Activated T-cell treated with anti-CD3 and anti-CD28 coated beads, Interleukin-2, amount 50 U/mL, for 4 hours (primary cell): ENCODE measurements around the gene CCDC92B. TPM values are rescaled to one million over a fixed set of nuclear protein-coding genes. Genes with fewer than 3 reads are reported as not detected.
A peak's percentile ranks its signal among the peaks of the same experiment; 100 is the strongest.

Experiments used
- ATAC-seq, 2 donors: fragments of 200-7000 bp; cut with Tn5 transposase; one replicate each; pipeline ENCODE4 v1.10.0; 2021
- DNase-seq: peaks from one replicate; pipeline ENCODE4 v3.0.0-alpha.2; 2020
- H3K27me3 Mint-ChIP-seq: one replicate; pipeline ENCODE4 v1.8.0; 2021; ENCODE audit warnings: low read depth, mixed read lengths
- H3K36me3 Mint-ChIP-seq: one replicate; pipeline ENCODE4 v1.8.0; 2022; ENCODE audit warnings: mixed read lengths; ENCODE audit not compliant: insufficient read depth
- H3K4me1 Mint-ChIP-seq: one replicate; pipeline ENCODE4 v1.8.0; 2021; ENCODE audit warnings: low read depth, mixed read lengths
- H3K4me3 Mint-ChIP-seq: one replicate; pipeline ENCODE4 v1.8.0; 2021; ENCODE audit warnings: mild to moderate bottlenecking, moderate library complexity, mixed read lengths
- H3K9me3 Mint-ChIP-seq: one replicate; pipeline ENCODE4 v1.8.0; 2021; ENCODE audit warnings: mixed read lengths
- total RNA-seq, 3 donors: library from RNA; stranded (reverse); gene quantifications; one replicate each; pipeline ENCODE4 v1.2.1, GENCODE V29; 2021

Gene CCDC92B
- total RNA-seq, 3 donors from 2014 or later: 0.16 TPM; not detected in 2

DNA sequence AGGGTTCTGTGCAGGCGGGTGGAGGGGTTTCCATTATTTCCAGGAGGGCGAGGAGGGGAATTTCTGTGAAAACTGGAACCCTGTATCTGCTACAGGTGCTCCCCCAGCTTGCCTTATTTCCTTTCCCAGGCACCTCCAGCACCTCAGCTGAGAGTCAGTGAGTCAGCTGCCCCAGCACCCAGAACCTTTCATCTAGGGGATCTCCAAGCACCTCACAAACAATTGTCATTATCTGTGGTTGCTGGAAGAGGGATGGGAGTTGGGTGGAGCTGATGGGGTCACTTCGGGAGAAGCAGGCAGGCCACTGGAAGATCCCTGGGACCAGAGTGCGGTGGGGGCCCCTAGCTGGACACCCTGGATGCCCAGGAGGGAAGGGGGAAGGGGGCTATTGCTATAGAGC, 27.8 kb downstream of the CCDC92B start:
- H3K4me3 Mint-ChIP-seq: no peak overlapping the region
- no peak for DNase-seq
- H3K36me3 Mint-ChIP-seq: no peaks in the 10 kb centered on the region
- peaks cover 19% of the 10 kb centered on the region for H3K27me3 Mint-ChIP-seq
- H3K9me3 Mint-ChIP-seq: no peaks in the 10 kb centered on the region
- H3K4me1 Mint-ChIP-seq: peaks cover 6% of the 10 kb centered on the region
- ATAC-seq: peak; percentile 39 to 63

DNA sequence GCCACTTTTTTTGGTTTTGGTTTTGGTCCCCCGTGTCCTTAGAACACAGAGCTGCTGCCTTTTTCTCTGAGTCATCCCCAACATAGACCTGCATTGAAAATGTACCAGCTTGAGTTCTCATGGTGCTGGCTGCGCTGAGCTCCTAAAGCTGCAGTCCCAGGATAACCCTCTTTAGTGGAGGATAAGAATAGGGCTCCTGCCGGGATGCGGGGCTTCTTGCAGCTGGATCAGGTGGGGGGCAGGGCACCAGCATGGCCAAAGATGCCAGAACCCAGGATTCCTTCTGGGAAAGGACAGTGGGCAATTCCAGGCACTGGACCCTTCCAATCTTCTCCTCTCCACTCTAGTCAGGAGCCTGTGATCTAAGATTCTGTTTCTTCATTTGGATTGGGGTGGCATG, 29.6 kb downstream of the CCDC92B start:
- no peak for ATAC-seq
- Mint-ChIP-seq H3K36me3 (no peaks in the 10 kb centered on the region), H3K27me3 (peaks cover 9% of the 10 kb centered on the region), H3K9me3 (no peaks in the 10 kb centered on the region), H3K4me3 (no peak overlapping the region), H3K4me1 (peaks cover 1% of the 10 kb centered on the region)
- DNase-seq: no peak

GRCh38 chr17:2718150-2718938, 31.1 kb downstream of the CCDC92B start:
- H3K4me3 Mint-ChIP-seq: no peak overlapping the region
- H3K9me3 Mint-ChIP-seq: no peaks in the 10 kb centered on the region
- DNase-seq (no peak), ATAC-seq (no peak)
- H3K36me3 Mint-ChIP-seq: no peaks in the 10 kb centered on the region
- H3K4me1 Mint-ChIP-seq: peaks cover 3% of the 10 kb centered on the region
- H3K27me3 Mint-ChIP-seq: peaks cover 8% of the 10 kb centered on the region

DNA sequence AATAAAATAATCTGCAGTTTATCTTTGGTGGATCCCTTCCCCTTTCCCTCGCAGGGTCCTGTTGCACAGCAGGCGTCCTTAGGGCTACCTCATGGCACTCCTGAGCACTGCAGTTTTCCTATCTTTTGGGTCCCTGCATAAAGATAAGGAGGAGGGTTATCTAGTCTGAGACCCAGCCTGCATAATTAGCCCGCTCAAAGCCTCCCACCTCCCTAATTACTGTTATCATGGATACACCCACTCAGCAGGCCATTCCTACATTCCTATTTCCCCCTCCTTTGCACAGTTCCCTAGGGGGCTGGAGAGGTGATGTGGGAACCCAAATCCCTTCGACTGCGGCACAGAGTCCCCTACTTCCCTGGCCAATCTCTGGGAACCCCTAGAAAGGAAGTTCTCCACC, 32.8 kb downstream of the CCDC92B start:
- DNase-seq: no peak
- ATAC-seq: no peak
- H3K4me1 Mint-ChIP-seq: peaks cover 10% of the 10 kb centered on the region
- H3K9me3 Mint-ChIP-seq: no peaks in the 10 kb centered on the region
- no peaks in the 10 kb centered on the region for H3K36me3 Mint-ChIP-seq
- H3K27me3 Mint-ChIP-seq: peaks cover under 1% of the 10 kb centered on the region
- no peak overlapping the region for H3K4me3 Mint-ChIP-seq

- Mint-ChIP-seq H3K36me3 (no peaks in the 10 kb centered on the region), H3K27me3 (no peaks in the 10 kb centered on the region), H3K4me1 (peaks cover 26% of the 10 kb centered on the region), H3K4me3 (no peak overlapping the region), H3K9me3 (no peaks in the 10 kb centered on the region)
- DNase-seq (no peak), ATAC-seq (no peak)
These were observed 35.6 kb downstream of the CCDC92B start for GRCh38 chr17:2713881-2714280.

- Mint-ChIP-seq H3K9me3 (no peaks in the 10 kb centered on the region), H3K36me3 (no peaks in the 10 kb centered on the region), H3K4me1 (peaks cover 33% of the 10 kb centered on the region), H3K27me3 (no peaks in the 10 kb centered on the region), H3K4me3 (peak overlapping the region; percentile 83)
- no peak for DNase-seq
- no peak for ATAC-seq
These were observed 37.0 kb downstream of the CCDC92B start for GRCh38 chr17:2712300-2713043.

DNA sequence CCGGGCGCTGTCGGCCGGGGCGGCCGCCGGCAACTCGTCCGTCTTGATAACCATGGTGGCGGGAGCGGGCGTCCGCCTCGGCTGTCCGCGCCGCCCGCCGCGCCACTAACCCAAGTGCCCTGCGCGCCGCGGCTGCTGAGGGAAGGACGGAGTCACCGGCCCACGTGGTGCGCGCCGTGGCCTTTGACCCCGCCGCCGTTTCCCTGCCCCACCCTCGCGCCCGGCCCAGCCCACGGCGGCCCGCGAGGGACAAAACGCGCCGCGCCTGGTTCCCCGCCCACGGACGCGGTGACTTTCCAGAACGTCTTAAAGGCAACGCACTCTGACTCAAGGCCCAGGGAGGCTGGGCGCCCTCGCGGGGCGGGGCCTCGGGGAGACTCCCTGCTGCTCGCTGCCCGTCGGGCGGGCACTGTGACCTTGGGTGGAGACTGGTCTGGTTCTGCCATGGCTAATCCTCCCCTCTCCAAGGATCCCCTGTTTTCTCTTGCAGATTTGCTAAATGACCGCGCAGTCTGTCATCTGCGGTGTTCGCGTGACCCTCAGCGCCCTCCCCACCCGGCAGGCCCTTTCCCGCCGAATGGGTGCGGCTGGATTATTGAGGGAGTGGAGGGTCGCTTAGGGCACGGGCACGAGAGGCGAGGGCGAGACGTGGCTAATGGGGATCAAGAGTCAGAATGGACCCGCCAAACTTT, 37.7 kb downstream of the CCDC92B start, which contains the start of gene CLUH:
TSS of gene CLUH (minus strand) at position 157 of the 692 bp plus-strand sequence. CDS start at position 54, 103 bp downstream.
- Mint-ChIP-seq H3K4me3 (peak within 1 kb of the TSS; percentile 91), H3K27me3 (no peaks in the 10 kb centered on the region), H3K9me3 (no peaks in the 10 kb centered on the region), H3K4me1 (peaks cover 33% of the 10 kb centered on the region), H3K36me3 (no peaks in the 10 kb centered on the region)
- peak; percentile 89 to 91 for ATAC-seq
- peak; percentile 97 for DNase-seq

DNA sequence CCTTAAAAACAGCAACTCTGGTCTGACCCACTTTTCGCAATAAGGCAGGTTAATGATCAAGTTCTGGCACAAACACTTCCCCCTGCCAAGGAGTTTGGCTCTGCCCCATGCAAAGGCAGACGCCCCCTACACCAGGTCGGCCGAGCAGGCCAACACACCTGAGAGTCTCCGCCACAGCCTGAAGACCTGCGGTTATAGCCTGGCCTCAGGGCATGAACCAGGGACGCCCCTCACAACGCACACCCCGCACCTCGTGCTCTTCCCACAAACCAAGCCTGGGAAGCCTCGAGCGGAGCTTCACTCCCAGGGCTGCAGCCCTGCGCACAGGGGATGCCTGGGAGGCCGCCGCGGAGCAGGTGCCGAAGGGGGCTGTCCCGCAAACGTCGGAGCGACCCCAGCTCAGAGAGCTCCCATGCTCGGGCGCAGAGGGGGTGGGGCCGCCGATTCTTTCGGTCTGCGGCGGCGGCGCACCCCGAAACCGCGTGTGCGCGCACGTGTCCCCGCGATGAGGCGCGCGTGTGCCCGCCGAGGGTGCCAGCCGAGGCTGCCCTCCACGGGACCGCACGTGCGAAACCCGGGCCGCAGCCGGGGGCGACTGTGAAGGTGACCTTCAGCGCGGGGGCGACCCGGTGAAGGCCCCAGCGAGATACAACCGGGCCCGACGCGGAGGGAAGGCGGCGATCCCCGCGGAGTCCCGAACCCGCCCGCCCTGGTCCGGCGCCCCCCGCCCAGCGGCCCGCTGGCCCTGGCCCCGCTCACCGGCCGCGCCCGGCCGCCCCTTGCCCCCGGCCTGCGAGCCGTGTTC, 38.4 kb downstream of the CCDC92B start:
- peak overlapping the region; percentile 91 for H3K4me3 Mint-ChIP-seq
- no peaks in the 10 kb centered on the region for H3K36me3 Mint-ChIP-seq
- peak; percentile 32 for DNase-seq
- ATAC-seq: peak; percentile 39 to 47
- H3K9me3 Mint-ChIP-seq: no peaks in the 10 kb centered on the region
- H3K4me1 Mint-ChIP-seq: peaks cover 36% of the 10 kb centered on the region
- H3K27me3 Mint-ChIP-seq: no peaks in the 10 kb centered on the region

- peaks cover 41% of the 10 kb centered on the region for H3K4me1 Mint-ChIP-seq
- ATAC-seq (no peak), DNase-seq (no peak)
- H3K4me3 Mint-ChIP-seq: peak overlapping the region; percentile 91
- no peaks in the 10 kb centered on the region for H3K27me3 Mint-ChIP-seq
- no peaks in the 10 kb centered on the region for H3K36me3 Mint-ChIP-seq
- H3K9me3 Mint-ChIP-seq: no peaks in the 10 kb centered on the region
These were observed 39.2 kb downstream of the CCDC92B start for GRCh38 chr17:2710071-2710802.

GRCh38 chr17:2709183-2709661, 40.2 kb downstream of the CCDC92B start:
- Mint-ChIP-seq H3K4me3 (peak overlapping the region; percentile 91), H3K4me1 (peaks cover 44% of the 10 kb centered on the region), H3K36me3 (peaks cover 2% of the 10 kb centered on the region), H3K27me3 (no peaks in the 10 kb centered on the region), H3K9me3 (no peaks in the 10 kb centered on the region)
- no peak for ATAC-seq
- DNase-seq: no peak

- H3K4me3 Mint-ChIP-seq: peak overlapping the region; percentile 91
- H3K4me1 Mint-ChIP-seq: peaks cover 44% of the 10 kb centered on the region
- DNase-seq (no peak), ATAC-seq (no peak)
- no peaks in the 10 kb centered on the region for H3K9me3 Mint-ChIP-seq
- no peaks in the 10 kb centered on the region for H3K27me3 Mint-ChIP-seq
- H3K36me3 Mint-ChIP-seq: peaks cover 2% of the 10 kb centered on the region
These were observed 40.8 kb downstream of the CCDC92B start for GRCh38 chr17:2708585-2709182.

DNA sequence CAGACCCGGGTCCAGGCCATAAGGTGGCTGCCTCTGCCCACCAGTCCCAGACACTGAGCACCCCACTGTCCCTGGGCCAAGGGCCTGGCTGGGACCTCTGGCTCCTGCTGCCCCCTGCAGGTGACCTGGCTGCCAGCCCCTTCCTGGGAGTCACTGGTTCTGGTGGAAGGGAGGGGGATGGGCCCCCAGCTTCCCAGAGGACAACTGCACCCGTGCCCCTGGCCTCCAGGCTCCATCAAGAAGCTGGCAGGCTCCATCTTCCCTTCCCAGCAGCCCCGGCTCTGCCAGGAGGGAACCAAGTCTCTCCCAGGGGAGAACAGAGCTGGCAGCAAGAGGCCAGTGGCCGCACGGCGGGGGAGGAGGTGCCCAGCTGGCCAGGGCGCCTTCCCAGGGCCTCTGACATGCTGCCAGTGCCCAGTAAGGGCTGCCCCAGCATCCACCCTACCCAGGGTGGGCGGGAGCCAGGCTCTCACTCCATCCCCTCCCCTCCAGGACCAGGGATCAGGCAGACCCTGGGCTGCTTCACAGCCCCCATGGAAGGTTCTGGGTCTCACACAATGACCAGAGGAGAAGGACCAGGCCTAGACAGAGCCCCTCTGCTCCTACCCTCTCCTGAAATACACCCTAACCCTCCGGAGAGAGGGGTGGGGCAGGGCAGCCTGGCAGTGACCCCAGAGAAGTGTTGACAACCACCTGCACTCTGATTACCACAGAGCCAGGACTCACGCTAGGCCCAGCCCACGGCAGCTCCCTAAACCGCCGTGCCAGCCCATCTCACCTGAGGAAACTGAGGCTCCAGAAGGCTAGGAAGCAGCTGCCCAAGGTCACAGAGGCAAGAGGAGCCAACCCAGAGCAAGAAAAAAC, 41.5 kb downstream of the CCDC92B start:
- ATAC-seq (no peak), DNase-seq (no peak)
- Mint-ChIP-seq H3K27me3 (no peaks in the 10 kb centered on the region), H3K9me3 (no peaks in the 10 kb centered on the region), H3K36me3 (peaks cover 2% of the 10 kb centered on the region), H3K4me3 (no peak overlapping the region), H3K4me1 (peaks cover 43% of the 10 kb centered on the region)
